MCF 10A (cell line): Measurements from ENCODE around the gene TPK1. TPM values are rescaled to one million over a fixed set of nuclear protein-coding genes. Genes with fewer than 3 reads are reported as not detected.

Source experiments
- BruUV-seq: library from RNA; stranded (reverse); fragments of 400-500 nt; replicated peaks from 2 replicates; lab custom pipeline; 2021; lab: Mats Ljungman, UMichigan
- CTCF ChIA-PET: fragments of 300-600 bp; sonication (Branson Sonifier 250); formaldehyde crosslinking; extraction: SDS; loops from one replicate; lab custom pipeline; 2021; ENCODE audit warnings: antibody characterized with exemption, inconsistent platforms; lab: Yijun Ruan, JAX
- POLR2A ChIA-PET: fragments of 300-600, 350-650 bp; sonication (Branson Sonifier 250); formaldehyde crosslinking; extraction: SDS; loops from one replicate; lab custom pipeline; 2020; ENCODE audit warnings: antibody characterized with exemption, inconsistent platforms; lab: Yijun Ruan, JAX
- DNase-seq: peaks from one replicate; pipeline ENCODE4 v3.0.0-alpha.2; 2018; ENCODE audit not compliant: unreplicated experiment
- H3K27ac Mint-ChIP-seq: one replicate; pipeline ENCODE4 v1.8.0; 2022; ENCODE audit warnings: mild to moderate bottlenecking, low read depth, mixed read lengths; ENCODE audit not compliant: unreplicated experiment
- H3K27me3 Mint-ChIP-seq: one replicate; pipeline ENCODE4 v1.8.0; 2022; ENCODE audit warnings: mixed read lengths; ENCODE audit not compliant: insufficient read depth, unreplicated experiment
- H3K36me3 Mint-ChIP-seq: one replicate; pipeline ENCODE4 v1.8.0; 2022; ENCODE audit warnings: mild to moderate bottlenecking, moderate library complexity, mixed read lengths; ENCODE audit not compliant: insufficient read depth, unreplicated experiment
- H3K4me1 Mint-ChIP-seq: one replicate; pipeline ENCODE4 v1.8.0; 2022; ENCODE audit warnings: mixed read lengths; ENCODE audit not compliant: insufficient read depth, unreplicated experiment
- H3K4me3 Mint-ChIP-seq: one replicate; pipeline ENCODE4 v1.8.0; 2022; ENCODE audit warnings: mild to moderate bottlenecking, moderate library complexity, mixed read lengths; ENCODE audit not compliant: unreplicated experiment
- H3K9me3 Mint-ChIP-seq: one replicate; pipeline ENCODE4 v1.8.0; 2022; ENCODE audit warnings: mixed read lengths; ENCODE audit not compliant: unreplicated experiment
- intact Hi-C: fragments of 100-400 bp; cut with micrococcal nuclease; formaldehyde crosslinking; loops from 2 replicates; pipeline ENCODE4 v1.14.1; 2022
- total RNA-seq: library from RNA; stranded (reverse); gene quantifications from 2 replicates; pipeline ENCODE4 v1.2.3, GENCODE V29; 2022
- TF ChIP-seq, protein P1 (sequence below): fragments of 200-600 bp; IDR thresholded peaks from one replicate; pipeline ENCODE4 v1.8.0; 2022; ENCODE audit warnings: antibody characterized with exemption, mild to moderate bottlenecking; ENCODE audit not compliant: unreplicated experiment

The TPK1 gene
- total RNA-seq, 1 experiment from 2014 or later, result 8.8 TPM

DNA sequence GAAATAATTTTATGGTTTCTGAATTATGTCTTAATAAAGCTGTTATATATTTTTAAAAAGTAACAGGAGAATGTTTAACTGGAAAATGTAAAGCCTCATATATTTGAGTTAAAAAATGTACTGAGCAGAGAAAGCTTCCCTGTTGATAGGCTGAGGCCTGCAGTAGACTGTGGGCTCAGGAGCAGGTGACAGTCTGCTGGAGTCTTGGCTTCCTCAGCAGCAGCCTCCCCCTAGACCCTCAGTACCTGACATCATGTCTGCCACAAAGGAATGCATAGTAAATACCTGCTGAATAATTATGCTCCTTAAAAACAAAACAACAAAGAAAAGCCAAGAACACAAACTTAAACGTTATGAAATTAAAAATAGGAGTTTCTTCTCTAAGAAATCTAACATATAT lies 358.5 kb downstream of the TPK1 start:
- no peaks in the 10 kb centered on the region for H3K27me3 Mint-ChIP-seq
- no peak for DNase-seq
- H3K4me1 Mint-ChIP-seq, result no peaks in the 10 kb centered on the region
- H3K27ac Mint-ChIP-seq, result no peak overlapping the region
- intact Hi-C loops, result no loop called here
- POLR2A ChIA-PET, result no interaction called here
- BruUV-seq, result no TSS peak
- TF ChIP-seq, protein P1, sequence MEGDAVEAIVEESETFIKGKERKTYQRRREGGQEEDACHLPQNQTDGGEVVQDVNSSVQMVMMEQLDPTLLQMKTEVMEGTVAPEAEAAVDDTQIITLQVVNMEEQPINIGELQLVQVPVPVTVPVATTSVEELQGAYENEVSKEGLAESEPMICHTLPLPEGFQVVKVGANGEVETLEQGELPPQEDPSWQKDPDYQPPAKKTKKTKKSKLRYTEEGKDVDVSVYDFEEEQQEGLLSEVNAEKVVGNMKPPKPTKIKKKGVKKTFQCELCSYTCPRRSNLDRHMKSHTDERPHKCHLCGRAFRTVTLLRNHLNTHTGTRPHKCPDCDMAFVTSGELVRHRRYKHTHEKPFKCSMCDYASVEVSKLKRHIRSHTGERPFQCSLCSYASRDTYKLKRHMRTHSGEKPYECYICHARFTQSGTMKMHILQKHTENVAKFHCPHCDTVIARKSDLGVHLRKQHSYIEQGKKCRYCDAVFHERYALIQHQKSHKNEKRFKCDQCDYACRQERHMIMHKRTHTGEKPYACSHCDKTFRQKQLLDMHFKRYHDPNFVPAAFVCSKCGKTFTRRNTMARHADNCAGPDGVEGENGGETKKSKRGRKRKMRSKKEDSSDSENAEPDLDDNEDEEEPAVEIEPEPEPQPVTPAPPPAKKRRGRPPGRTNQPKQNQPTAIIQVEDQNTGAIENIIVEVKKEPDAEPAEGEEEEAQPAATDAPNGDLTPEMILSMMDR, result no peak
- H3K4me3 Mint-ChIP-seq, result no peak overlapping the region
- H3K9me3 Mint-ChIP-seq, result no peaks in the 10 kb centered on the region
- CTCF ChIA-PET, result interaction anchor here (0.6 kb wide), 1 partner anchor 57 kb away, joined by 3 read pairs; no protein-coding TSS in a partner anchor
- H3K36me3 Mint-ChIP-seq, result no peaks in the 10 kb centered on the region

DNA sequence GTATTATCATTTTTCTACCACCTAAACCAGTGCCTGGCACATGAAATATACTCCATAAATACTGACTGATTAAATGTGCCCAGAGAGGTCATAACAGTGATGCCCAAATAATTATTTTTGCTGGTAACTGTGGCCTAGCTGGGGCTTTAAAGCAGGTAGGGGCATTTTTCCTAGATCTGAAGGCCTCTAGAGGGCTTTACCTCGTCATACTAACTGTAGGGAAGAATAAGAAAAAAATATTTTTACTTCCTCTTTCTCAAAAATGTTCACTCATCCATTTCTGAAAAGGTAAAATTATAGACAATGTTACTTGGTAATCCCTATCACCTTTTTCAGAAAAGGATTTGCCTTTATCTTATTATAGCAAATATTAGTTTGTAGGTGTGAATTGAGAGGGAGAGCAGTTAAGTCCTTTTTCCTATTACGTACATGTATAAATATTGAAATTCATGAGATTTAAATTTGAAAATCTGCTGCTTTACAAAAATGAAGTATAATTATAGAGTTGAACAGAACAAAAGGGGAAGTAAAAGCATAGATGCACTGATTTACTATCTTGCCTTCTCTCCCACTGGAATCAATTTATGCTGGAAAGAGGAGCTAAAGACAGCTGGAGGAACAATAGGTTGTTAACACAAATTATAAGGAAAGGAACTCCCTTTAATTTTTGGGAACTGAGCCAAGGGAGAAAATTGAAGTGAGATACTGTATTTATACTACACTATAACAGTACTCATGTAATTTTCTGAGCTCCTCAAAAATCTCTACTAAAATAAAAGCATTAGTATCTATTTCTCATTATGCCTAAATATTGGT lies 360.8 kb downstream of the TPK1 start:
- no peak for DNase-seq
- H3K4me1 Mint-ChIP-seq, result no peaks in the 10 kb centered on the region
- no peaks in the 10 kb centered on the region for H3K9me3 Mint-ChIP-seq
- no peak overlapping the region for H3K4me3 Mint-ChIP-seq
- POLR2A ChIA-PET, result no interaction called here
- H3K27me3 Mint-ChIP-seq, result no peaks in the 10 kb centered on the region
- TF ChIP-seq, protein P1, result no peak
- intact Hi-C loops, result no loop called here
- BruUV-seq, result no TSS peak
- no peaks in the 10 kb centered on the region for H3K36me3 Mint-ChIP-seq
- H3K27ac Mint-ChIP-seq, result no peak overlapping the region
- CTCF ChIA-PET, result interaction anchor here (1.5 kb wide), 1 partner anchor 38 kb away, joined by 5 read pairs; no protein-coding TSS in a partner anchor

DNA sequence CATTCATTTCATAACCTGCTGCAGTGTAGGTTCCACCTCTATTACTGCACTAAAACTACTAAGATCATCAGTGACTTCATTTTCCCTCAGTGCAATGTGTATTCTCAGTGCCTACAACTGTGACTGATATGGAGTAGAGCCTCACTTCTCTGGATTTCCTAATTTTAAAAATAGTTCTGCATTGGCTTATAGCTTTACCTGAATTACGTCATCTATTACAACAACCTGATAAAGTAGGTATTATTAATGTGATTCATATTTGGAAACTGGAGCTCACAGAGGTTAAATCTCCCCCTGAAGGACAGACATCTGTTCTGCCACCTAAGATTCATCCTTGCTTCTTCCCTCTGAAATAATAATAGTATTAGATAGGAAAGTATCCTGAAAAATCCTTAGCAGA lies 361.5 kb downstream of the TPK1 start:
- no TSS peak for BruUV-seq
- Mint-ChIP-seq H3K27ac (no peak overlapping the region), H3K4me3 (no peak overlapping the region), H3K4me1 (no peaks in the 10 kb centered on the region), H3K27me3 (no peaks in the 10 kb centered on the region), H3K36me3 (no peaks in the 10 kb centered on the region), H3K9me3 (no peaks in the 10 kb centered on the region)
- ChIA-PET CTCF (no interaction called here), POLR2A (no interaction called here)
- no peak for DNase-seq
- intact Hi-C loops, result no loop called here
- TF ChIP-seq, protein P1, result no peak

DNA sequence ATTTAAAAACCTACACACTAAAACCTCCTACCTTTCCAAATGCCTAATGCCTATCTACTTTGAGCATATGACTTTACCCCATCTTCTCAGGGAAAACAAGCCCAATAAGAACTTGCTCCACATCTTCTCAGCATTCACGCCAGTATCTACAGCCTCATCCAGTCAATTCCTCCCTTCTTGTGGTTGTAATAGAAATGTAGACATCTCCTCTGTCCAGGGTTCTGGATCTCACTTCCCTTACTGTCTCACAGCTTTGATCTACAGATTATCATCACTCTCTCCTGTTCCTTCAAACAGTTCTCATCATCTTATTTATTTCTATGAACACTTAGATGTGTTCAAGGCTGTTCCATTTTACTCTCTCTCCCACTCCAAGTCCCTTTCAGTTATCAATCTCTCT lies 361.9 kb downstream of the TPK1 start:
- Mint-ChIP-seq H3K27ac (no peak overlapping the region), H3K4me1 (no peaks in the 10 kb centered on the region), H3K27me3 (no peaks in the 10 kb centered on the region), H3K36me3 (no peaks in the 10 kb centered on the region), H3K9me3 (no peaks in the 10 kb centered on the region), H3K4me3 (no peak overlapping the region)
- intact Hi-C loops, result no loop called here
- TF ChIP-seq, protein P1, result no peak
- CTCF ChIA-PET, result no interaction called here
- POLR2A ChIA-PET, result no interaction called here
- BruUV-seq, result no TSS peak
- DNase-seq, result no peak
